ENCODE measurements around the gene MYO1F.

GRCh38 chr19:8532225-8532624, 45.0 kb downstream of the MYO1F start:
- TF ChIP-seq CTCF (CRISPR knock-in tag; IDR thresholded peaks at IDR 0.05) (no peak), ZNF329 (CRISPR knock-in tag; IDR thresholded peaks at IDR 0.05; ENCODE audit: low read depth) (no peak), ESRRA (CRISPR knock-in tag; IDR thresholded peaks at IDR 0.05; ENCODE audit: low read depth) (no peak), POLR2AphosphoS5 (IDR thresholded peaks at IDR 0.05; ENCODE audit: low read depth, low read length) (no peak), ZFX (CRISPR knock-in tag; IDR thresholded peaks at IDR 0.05; ENCODE audit: low read depth) (no peak), ATF2 (CRISPR knock-in tag; IDR thresholded peaks at IDR 0.05) (no peak)

Data from HepG2 (cell line).